DLD1 (cell line): ENCODE results near the gene CD40LG.

Source experiments
- in situ Hi-C: cut with HindIII; loops from 2 replicates; pipeline ENCODE4 v1.10.0; 2017; ENCODE audit warnings: low sequenced_read_pairs

CD40LG gene

DNA sequence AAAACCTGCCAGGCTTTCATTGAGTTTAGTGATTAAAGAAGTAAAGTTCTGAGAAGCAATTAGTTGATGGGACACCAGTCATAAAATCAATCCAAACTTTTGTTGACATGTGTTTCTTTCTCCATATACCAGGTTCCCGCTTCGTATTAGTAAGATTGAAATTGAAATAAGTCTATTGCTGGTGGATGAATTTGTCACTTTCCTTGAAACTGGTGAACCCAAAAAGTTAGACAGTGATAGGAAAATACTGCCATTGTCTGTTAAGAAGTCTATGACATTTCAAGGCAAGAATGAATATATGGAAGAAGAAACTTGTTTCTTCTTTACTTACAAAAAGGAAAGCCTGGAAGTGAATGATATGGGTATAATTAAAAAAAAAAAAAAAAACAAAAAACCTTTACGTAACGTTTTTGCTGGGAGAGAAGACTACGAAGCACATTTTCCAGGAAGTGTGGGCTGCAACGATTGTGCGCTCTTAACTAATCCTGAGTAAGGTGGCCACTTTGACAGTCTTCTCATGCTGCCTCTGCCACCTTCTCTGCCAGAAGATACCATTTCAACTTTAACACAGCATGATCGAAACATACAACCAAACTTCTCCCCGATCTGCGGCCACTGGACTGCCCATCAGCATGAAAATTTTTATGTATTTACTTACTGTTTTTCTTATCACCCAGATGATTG lies at the start of gene CD40LG:
Gene CD40LG (plus strand): TSS at position 482 of the 684 bp plus-strand sequence. CDS start 91 bp downstream, at position 573.
- in situ Hi-C loops, result no loop called here

- in situ Hi-C loops, result no loop called here
These were observed 49.3 kb upstream of the CD40LG start for GRCh38 chrX:136598631-136599030.

GRCh38 chrX:136600059-136600458 lies 47.9 kb upstream of the CD40LG start:
- in situ Hi-C loops, result no loop called here

DNA sequence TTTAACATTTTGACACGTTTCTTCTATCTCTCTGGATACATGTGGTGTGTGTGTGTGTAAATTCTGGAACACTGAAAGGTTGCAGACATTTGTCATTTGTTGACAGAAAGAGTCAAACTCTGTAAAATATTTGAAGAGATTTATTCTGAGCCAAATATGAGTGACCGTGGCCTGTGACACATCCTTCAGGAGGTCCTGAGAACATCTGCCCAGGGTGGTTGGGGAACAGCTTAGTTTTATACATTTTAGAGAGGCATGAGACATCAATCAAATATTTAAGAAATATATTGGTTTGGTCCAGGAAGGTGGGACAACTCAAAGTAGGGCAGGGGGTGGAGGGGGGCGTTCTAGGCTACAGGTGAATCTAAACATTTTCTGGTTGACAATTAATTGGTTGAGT lies 40.7 kb upstream of the CD40LG start:
- in situ Hi-C loops, result no loop called here

DNA sequence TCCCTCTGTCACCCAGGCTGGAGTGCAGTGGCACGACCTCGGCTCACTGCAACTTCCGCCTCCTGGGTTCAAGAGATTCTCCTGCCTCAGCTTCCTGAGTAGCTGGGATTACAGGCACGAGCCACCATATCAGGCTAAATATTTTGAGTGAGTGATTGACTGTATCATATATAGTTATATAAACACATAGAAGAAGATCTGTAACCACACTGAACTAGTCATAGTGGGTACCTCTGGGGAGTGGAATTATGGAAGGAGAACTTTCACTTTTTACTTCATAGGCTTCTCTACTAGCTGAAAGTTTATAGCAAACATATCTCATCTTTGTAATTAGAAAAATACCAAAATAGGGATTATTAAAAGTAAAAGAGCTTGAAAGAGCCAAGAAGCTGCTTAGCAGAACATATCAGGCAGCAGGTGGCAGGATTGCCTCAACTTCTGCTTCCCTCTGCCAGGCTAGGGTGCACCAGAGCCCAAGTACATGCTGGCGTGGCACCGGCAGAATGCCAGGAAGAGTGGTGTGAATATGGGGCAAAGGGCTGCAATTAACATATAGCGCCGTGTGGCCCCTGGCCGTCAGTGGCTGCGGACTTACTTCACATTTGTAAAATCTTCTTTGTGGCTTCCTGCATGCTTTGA lies 39.5 kb upstream of the CD40LG start:
- in situ Hi-C loops, result no loop called here

DNA sequence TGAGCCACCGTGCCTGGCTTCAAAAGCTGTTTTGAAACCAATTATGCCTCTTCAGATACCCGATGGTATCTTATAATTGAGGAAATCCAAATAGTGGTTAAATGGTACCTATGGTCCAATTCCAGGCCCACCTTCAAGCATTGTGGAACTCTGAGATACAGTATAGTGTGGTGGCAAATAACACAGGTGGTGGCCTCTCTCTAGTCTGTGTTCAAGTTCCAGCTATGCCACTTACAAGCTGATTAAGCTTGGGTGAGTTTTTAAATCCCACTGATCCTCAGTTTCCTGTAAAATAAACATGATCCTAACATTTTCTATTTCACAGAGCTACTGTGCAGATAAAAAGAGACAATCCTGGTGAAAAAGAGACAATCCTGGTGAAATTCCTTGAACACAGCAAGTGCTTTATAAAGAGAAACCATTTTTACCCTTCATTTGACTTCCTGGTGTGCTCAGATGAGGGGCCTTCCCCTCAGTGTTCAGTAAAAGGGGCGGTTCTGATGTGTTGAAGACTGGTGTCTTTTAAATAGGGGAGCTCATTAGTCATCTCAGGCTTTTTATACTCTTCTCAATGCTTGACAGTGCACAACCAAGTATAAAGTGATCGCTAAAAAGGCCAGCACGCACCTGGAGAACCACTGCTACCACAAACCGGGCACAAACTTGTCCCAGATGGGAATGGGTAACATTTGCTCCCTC lies 30.8 kb upstream of the CD40LG start:
- in situ Hi-C loops, result no loop called here

DNA sequence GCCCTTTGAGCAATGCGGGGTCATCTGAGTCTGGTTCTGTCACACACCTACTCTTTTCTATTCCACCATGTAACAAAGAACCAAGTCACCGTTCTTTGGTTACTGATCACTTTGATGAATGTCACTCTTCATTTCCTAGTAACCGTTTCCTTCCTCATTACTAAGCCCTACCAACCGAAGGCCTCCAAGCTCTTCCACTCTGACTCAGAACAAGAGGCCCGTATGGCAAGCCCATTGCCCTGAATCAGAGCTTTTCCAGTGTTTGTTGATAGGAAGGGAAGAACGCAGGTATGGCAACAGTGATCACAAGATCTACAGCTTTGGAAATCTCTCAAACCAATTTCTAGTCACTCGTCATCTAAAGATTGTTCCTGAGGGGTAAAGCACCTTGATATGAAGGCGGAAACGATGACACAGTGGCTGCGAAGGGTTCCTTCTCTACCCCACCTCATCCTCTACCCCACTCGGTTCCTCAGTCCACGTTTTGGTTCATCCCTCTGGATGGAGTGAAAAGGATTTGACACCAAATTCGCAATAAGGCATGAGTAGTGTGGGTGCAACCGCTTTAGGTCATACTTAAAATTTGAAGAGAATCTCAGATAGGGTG lies 28.0 kb upstream of the CD40LG start:
- in situ Hi-C loops, result no loop called here

DNA sequence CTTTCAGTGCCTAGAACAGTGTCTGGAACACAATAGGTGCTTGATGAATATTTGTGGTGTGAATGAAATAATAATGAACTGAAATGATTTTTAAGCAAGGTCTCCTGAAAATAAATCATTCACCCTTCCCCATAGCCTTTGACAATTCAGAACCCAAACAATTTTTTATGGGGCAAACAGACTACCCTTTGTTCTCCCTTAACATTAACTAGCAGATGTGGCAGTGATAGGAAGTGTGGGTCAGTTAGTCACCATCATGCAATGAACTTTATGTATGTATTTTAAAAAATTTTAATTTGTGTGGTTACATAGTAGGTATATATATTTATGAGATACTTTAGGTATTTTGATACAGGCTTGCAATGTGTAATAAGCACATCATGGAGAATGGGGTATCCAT lies 27.2 kb upstream of the CD40LG start:
- in situ Hi-C loops, result no loop called here

- in situ Hi-C loops, result no loop called here
These were observed 25.4 kb upstream of the CD40LG start for GRCh38 chrX:136622568-136622967.

DNA sequence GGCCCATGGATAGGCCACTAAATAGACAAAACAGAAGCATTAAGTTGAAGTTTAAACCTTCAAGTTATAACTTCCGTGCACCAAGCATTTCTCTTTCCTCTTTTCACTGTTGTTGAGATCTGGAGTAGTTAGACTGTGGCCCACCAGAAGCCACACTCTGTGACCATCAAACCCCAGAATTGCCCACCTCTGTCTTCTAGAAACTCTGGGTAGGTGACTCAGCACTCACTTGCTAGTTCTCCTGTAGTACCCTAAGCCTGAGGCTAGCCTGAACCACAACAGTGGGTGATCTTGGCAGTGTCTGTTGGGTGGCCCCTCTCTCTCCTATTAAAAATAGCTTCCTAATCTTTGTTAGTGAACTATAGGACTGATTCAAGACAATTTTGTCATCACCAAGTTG lies 24.6 kb upstream of the CD40LG start:
- in situ Hi-C loops, result no loop called here

GRCh38 chrX:136625246-136625645 lies 22.7 kb upstream of the CD40LG start:
- in situ Hi-C loops, result no loop called here

DNA sequence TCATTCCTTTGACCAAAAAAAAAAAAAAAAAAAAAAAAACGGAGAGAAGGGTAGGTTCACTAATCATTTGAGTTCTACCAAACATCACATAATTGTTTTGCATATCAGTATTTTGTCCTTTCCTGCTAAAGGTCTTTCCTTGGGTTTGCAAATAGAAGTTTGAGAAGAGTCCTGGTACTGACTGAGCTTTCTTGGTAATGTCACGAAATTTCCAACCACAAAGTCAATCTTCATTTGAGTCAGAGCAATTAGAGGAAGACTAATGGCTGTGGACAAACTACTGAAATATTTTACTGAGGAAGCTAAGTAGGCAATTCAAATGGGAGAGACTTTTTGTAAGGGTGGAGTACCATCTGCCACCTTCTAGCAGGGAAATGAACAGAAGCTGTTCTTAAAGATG lies 21.7 kb upstream of the CD40LG start:
- in situ Hi-C loops, result no loop called here

- in situ Hi-C loops, result no loop called here
These were observed 21.1 kb upstream of the CD40LG start for GRCh38 chrX:136626891-136627290.

DNA sequence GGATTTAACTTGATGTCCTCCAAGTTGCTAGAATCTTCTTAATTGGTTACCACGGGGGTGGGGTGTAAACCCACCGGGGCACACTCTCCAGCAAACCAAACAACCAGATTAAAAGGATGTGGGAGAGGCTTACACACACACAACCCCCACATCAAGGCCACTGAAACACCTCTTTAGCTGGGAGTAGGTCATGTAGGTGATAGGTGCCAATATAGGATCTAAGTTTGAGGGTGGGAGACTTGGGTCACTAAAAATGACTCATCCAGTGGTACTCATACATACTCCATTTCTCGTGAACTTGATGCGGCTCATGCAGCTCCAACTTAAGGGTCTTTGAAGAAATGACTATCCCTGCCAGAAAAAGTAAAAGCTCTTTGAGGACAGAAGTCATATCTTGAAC lies 20.5 kb upstream of the CD40LG start:
- in situ Hi-C loops, result no loop called here

GRCh38 chrX:136629084-136629750 lies 18.7 kb upstream of the CD40LG start:
- in situ Hi-C loops, result no loop called here

DNA sequence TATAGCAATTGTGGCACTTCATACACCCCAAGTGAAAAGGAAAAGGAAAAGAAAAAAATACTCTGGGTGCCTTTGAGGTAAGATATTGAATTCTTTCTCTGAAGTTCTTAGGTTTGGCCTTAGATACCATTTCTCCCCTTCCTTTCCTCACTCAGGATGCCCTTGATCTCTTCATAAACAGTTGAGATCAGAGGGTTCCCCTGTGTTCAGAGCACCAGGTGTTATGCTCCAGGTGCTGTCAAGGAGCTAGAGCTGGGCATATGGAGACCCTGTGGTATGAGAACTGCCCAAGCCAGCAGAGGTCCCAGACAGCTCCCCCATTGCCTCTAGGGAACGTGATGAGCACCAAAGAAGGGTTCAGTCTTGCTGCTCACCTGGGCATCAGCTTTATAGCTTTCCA lies 17.1 kb upstream of the CD40LG start:
- in situ Hi-C loops, result no loop called here

- in situ Hi-C loops, result no loop called here
These were observed 12.7 kb upstream of the CD40LG start for GRCh38 chrX:136635235-136635634.

DNA sequence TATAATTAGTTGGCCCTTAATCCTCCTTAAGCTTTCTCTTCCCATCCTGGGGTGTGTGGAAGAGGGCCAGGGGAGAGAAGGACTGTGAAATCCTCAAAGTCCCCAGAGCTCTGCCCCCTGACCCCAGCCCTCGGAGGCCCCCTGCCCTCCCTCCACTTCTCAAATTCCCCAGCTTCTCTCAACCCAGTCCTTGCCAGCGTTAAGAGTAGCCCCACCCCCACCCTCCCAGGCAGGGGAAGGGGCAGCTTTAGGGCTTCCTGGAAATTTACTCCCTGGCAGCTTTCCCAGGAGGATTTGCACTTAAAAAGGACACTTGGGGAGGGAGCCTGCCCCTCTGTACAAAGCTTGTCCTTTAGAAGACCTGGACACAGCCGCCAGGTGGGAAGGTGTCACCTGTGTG lies 11.8 kb upstream of the CD40LG start:
- in situ Hi-C loops, result no loop called here

DNA sequence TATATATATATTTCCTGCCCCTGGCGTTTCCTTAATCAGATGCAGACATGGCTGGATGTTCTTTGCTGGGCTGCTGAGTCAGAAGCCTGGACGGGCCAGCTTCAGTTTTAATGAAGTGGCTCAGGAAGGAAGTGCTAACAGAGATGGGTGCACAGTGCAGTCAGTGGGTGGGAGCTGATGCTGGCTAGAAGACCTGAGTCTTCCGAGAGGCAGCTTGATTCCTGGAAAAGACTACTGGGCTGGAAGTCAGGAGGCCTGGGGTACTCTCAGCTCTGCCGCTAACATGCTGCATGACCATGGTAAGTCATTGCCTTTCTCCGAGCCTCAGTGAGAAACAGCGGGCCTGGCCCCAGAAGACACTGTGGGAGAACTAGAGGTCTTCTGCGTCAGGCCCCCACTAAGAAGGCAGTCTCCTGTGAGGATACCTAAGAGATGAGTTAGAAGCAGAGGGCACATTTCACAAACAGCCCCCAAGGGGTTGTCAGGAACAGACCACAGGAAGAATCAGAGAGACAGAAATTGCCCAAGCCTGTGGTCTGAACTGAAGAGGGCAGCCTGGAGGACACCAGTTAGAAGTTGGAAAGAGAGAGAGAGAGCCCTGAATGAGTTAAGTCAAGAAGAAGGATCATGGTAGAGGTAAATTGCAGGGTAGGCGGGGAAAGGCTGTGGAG lies 8.3 kb upstream of the CD40LG start:
- in situ Hi-C loops, result no loop called here

- in situ Hi-C loops, result no loop called here
These were observed 4.7 kb upstream of the CD40LG start for GRCh38 chrX:136643243-136643642.
